ENCODE measurements around the gene SEMA6B. TPM values are rescaled to one million over a fixed set of nuclear protein-coding genes. Genes with fewer than 3 reads are reported as not detected.

SEMA6B gene
- total RNA-seq, 1 donor from 2014 or later = 15.0 TPM

DNA sequence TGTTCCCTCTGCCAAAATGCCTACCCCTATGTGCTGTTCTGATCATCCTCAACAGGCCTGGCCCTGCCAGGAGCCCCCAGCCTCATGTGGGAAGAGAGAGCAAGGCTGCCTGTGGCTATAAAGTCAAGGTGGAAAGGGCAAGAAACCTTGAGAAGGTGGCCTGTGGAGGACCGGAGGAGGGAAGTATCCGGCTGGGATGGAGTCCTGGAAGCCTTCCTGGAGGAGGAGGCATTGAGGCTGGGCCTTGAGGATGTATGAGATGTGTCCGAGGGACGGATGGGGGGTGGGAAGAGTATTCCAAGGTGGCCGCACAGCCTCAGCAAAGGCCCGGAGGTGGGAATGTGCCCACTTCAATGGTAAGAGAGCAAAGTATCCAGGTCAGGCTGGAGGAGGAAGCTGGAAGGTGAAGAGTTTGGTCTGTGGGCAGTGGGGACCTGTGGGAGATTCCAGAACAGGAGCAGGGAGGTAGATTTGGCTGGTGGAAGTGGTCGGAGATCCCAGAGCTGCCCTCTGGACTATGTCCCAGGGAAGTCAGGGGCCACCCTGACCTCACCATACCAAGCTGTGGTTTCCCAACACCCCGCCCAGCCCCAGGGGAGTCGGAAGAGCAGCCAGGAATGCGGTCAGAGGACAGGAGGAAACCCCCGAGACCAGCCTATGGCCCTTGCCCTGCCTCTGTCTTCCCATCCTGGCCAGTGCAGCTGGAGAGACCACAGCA, 38.2 kb downstream of the SEMA6B start:
- ATAC-seq (ENCODE audit: poor library complexity) (no peak), DNase-seq (peak; percentile 44)
- intact Hi-C loops (cut with DNase I) = no loop called here

DNA sequence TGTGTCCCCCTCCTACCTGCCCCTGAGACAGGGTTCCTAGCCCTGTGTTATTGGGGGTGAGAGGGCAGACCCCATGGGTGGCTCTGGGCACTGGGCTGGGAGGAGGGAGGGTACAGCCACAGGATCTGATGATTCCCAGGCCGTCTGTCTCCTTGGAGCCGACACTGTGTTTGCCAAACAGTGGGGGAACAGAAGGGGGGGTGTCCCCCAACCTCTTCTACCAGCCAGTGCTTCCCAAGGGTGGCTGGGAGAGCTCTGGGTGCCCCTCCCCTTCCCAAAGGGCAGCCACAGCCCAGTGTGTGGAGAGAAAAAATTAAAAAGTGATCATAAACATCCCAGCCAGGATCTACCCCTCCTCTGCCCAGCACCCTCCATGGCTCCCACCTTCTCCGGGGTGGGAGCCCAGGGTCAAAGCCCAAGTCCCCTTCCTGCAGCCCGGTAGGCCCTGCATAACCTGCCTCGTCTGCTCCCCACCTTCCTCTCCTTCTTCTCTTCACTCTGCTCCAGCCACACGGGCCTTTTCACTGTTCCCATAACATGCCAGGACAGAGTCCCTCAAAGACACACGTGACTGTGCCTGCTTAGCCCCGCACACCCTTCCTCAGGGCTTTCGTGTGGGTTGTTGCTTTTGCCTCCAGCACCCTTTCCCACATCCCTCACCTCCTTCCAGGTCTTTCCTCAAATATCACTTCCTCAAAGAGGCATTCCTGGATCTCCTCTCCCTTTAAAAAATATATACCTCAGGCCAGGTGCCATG, 39.8 kb downstream of the SEMA6B start:
- intact Hi-C loops (cut with DNase I) = no loop called here
- DNase-seq = peak; percentile 73
- ATAC-seq (ENCODE audit: poor library complexity) = peak; percentile 73

DNA sequence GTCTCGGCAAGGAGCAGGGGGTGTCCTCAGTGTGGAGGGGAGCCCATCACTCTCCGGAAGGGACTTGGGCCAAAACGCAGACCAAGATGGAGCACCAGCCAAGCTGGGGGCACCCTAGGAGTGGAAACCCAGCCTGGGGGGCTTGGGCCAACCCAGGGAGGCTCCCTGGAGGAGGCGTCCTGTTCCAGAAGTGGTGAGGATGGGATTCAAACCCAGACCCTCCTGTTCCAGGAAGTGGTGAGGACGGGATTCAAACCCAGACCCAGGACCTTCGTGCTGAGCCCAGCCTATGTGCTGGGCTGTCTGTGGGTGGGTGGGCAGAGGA, 40.4 kb downstream of the SEMA6B start:
- DNase-seq (no peak), ATAC-seq (ENCODE audit: poor library complexity) (no peak)
- intact Hi-C loops (cut with DNase I) = no loop called here

DNA sequence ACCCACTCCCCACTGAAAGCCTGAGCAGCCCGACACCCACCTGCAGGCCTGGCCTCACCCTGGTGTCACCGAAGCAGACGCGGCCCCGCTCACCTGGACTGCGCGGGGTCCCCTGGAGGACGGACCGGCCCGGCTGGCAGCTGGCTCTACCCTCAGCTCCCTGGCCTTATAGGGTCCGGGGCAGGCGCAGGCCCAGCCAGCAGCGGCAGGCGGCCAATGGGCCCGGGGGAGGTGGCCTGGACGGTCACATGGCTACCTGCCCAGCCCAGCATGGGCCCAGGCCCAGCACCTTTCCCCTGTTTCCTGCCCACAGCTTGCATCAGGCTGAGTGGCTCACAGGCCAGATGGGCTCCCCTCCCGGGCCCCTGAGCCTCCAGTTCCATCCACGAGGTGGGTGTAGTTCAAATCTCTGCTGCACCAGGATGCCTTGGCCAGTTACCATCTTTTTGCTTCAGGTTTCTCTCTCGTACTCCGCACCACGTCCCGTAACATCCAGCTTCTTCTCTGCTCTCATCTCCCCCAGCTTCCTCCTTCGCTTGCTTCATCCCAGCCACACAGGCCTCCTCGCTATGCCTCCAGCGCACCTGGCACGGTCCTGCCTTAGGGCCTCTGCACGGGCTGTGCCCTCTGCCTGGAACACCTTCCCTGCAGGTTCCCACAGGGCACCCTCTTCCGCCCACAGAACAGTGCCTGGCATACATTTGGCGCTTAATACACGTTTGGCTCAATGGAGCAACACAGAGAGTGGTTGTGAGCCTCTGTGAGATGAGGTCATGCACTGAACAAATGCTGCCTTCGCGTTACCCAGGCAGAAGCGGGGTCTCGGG, 40.9 kb downstream of the SEMA6B start, which contains the start of gene PLIN4:
Gene PLIN4, minus strand, starts transcription at position 142 of the 827 bp plus-strand sequence. CDS start 214 bp downstream, outside the sequence.
- ATAC-seq (ENCODE audit: poor library complexity) (peak; percentile 81), DNase-seq (peak; percentile 89)
- intact Hi-C loops (cut with DNase I) = no loop called here

DNA sequence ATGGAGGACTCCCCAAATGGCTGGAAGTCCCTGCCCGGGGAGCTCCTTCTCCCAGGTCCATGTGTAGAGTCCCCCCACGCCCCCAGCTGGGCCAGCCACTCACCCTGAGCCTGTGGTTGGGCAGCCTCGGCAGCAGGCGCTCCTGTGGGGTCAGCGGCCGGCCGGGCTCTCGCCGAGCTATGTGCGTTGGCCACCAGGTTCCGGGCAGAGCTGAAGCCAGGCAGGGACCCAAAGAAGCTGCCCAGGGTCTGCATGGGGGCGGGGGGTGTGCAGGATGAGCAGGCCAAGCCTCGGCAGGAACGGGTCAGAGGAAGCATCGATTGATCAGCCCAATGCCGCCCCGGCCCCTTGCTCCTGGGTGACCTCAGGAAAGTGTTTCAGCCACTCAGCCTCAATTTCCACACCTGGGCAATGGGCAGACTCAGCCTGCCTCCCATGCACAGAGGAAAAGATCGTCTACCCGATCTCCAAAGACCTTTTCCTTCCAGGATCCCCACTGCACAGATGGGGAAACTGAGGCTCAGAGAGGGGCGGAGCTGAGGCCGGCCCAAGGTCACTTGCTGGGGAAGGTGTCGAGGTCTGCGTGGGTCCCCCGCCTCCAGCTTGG, 41.9 kb downstream of the SEMA6B start:
- DNase-seq = no peak
- intact Hi-C loops (cut with DNase I) = no loop called here
- ATAC-seq (ENCODE audit: poor library complexity) = peak; percentile 2

DNA sequence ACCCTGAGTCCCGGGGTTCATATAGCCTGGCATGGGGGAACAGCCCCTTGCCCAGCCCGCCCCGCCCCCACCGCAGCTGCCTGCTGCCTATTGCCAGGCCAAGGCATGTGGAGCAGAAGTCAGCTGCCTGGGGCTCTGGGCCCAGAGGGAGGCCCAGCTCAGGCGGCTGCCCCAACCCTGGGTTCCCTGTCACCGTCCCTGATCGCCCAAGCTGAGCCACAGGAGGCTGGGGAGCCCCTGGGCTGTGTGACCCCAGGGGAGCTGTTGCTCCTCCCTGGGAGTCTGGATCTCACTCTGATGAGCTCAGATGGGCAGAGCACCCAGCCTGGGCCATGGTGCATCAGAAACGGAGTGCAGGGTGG, 42.6 kb downstream of the SEMA6B start:
- ATAC-seq (ENCODE audit: poor library complexity) (peak; percentile 42), DNase-seq (no peak)
- intact Hi-C loops (cut with DNase I) = no loop called here

- no peak for DNase-seq
- intact Hi-C loops (cut with DNase I) = no loop called here
Measured at GRCh38 chr19:4516199-4516938, 43.1 kb downstream of the SEMA6B start.

GRCh38 chr19:4515732-4516131, 43.8 kb downstream of the SEMA6B start:
- intact Hi-C loops (cut with DNase I) = no loop called here
- DNase-seq = no peak
- no peak for ATAC-seq (ENCODE audit: poor library complexity)

More at GRCh38 chr19:4516199-4516938, 43.1 kb downstream of the SEMA6B start:
- peak; percentile 8 for ATAC-seq (ENCODE audit: poor library complexity)

DNA sequence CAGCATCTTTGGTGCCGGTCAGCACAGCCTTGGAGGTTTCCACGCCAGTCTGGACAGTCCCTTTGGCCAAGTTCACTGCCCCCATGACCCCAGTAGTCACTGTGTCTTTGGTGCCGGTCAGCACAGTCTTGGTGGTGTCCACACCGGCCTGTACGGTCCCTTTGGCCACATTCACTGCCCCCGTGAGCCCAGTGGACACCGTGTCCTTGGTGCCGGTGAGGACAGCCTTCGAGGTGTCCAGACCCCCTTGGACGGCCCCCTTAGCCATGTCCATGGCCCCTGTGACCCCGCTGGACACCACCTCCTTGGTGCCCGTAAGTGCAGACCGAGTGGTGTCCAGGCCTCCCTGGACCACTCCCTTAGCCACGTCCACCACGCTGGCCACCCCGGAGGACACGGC, 46.2 kb downstream of the SEMA6B start:
- DNase-seq = no peak
- intact Hi-C loops (cut with DNase I) = no loop called here
- ATAC-seq (ENCODE audit: poor library complexity) = no peak

DNA sequence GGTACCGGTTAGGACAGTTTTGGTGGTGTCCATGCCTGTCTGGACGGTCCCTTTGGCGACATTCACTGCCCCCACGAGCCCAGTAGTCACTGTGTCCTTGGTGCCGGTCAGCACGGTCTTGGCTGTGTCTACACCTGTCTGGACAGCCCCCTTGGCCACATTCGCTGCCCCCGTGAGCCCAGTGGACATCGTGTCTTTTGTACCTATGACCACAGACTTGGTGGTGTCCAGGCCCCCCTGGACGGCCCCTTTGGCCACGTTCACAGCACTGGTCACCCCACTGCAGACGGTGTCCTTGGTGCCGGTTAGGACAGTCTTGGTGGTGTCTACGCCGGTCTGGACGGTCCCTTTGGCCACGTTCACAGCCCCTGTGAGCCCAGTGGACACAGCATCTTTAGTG, 47.4 kb downstream of the SEMA6B start:
- ATAC-seq (ENCODE audit: poor library complexity) (peak; percentile 2), DNase-seq (no peak)
- intact Hi-C loops (cut with DNase I) = no loop called here

- DNase-seq = no peak
- ATAC-seq (ENCODE audit: poor library complexity) = peak; percentile 17
- intact Hi-C loops (cut with DNase I) = no loop called here
Measured at GRCh38 chr19:4511300-4512054, 48.0 kb downstream of the SEMA6B start.

DNA sequence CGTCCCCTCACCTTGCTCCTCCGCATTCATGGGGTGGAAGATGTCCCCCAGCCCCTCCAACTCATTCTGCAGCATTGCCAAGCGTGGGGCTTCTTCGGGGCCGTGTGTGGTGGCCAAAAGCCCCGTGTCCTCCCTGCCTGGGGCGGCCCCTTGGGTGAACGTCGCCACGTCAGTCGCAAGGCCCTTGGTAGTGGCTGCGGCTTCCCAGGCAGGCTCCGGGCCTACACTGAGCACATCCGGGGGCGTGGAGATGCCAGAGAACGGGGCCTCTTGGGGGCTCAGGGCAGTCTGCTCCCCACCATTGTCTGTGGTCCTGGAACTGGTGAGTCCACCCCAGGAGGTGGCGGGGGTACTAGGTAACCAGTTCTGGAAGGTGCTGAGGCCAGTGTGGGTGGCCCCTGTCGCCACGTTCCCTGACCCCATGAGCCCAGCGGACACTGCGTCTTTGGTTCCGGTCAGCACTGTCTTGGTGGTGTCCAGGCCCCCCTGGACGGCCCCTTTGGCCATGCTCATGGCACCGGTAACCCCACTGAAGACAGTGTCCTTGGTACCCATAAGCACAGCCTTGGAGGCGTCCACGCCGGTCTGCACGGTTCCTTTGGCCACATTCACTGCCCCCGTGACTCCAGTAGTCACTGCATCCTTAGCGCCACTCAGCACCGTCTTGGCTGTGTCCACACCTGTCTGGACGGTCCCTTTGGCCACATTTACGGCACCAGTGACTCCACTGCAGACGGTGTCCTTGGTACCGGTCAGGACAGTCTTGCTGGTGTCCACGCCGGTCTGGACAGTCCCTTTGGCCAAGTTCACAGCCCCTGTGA, 48.8 kb downstream of the SEMA6B start:
- DNase-seq (peak; percentile 33), ATAC-seq (ENCODE audit: poor library complexity) (peak; percentile 8)
- intact Hi-C loops (cut with DNase I) = no loop called here

DNA sequence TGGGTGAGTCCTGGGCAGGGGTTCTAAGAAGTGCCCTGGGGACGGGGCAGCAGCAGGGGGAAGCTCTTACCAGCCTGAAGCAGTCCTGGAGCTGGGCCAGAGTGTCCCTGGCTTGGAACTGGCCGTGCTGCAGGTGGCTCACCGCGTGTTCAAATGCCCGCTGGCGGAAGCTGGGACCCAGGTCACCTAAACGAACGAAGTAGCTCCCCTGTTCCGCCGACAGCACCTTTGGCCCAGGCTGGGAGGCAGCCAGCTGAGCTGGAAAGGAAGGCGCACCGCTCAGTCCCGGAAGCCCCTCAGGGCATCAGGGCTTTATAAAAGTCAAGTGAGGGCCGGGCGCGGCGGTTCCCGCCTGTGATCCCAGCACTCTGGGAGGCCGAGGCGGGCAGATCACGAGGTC, 50.8 kb downstream of the SEMA6B start:
- ATAC-seq (ENCODE audit: poor library complexity) = no peak
- intact Hi-C loops (cut with DNase I) = no loop called here
- peak; percentile 55 for DNase-seq

DNA sequence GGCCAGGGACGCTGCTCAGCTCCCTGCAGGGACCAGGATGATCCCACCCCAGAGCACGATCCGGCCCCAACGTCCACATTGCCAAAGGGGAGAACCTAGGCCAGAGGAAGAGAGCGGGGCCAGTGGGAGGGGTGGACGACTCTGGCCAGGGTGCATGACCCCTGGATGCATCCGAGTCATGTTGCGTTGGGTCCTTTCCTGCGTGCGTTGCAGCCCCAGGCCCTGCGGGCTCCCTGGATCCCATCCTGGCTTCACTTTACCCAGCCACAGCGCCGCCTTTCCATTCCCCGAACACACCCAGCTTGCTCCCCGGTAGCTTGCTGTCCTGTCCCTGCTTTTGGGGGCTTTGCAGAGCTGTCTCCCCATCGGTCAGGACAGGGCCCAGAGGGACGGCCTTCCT, 51.7 kb downstream of the SEMA6B start:
- DNase-seq (peak; percentile 35), ATAC-seq (ENCODE audit: poor library complexity) (no peak)
- intact Hi-C loops (cut with DNase I) = no loop called here

DNA sequence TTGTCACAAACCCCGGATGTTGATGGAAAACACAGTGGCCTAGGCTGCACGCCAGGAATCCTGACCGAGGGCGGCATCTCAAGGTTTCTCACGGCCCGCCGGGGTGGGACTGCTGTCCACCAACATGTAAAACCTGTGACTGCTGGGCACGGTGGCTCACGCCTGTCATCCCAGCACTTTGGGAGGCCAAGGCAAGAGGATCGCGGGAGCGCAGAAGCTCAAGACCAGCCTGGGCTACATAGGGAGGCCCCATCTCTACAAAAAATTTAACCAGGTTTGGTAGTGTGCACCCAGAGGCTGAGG, 52.4 kb downstream of the SEMA6B start:
- intact Hi-C loops (cut with DNase I) = no loop called here
- ATAC-seq (ENCODE audit: poor library complexity) = no peak
- DNase-seq = peak; percentile 36

- DNase-seq = peak; percentile 30
- no peak for ATAC-seq (ENCODE audit: poor library complexity)
- intact Hi-C loops (cut with DNase I) = no loop called here
Measured at GRCh38 chr19:4506449-4507149, 52.9 kb downstream of the SEMA6B start.
